ENCODE results near the gene SLC6A18. TPM values are rescaled to one million over a fixed set of nuclear protein-coding genes. Genes with fewer than 3 reads are reported as not detected.

The SLC6A18 gene
- total RNA-seq, 1 donor from 2014 or later = not detected

DNA sequence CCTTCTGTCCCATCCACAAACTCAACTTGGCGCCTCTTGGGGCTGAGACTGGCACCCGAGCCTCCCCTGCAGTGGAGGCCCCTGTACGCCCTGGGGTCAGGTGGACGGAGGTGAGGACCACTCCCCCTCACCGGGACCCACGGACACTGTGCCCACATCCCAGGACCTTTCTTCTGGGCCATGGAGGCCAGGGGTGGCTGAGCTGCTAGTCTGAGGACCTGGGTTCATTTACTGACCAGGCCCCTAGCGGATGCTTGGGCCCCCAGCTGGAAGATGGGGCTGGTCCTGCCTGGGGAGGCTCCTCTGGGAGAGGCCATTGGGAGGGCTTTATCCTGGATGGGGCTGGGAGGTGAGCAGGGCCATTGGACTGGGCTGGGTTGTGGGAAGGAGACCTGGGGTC is 40.7 kb upstream of the SLC6A18 start:
- Histone ChIP-seq H3K27ac (ENCODE audit: low read depth, low read length) (no peak overlapping the region), H4K20me1 (ENCODE audit: insufficient read depth, low read length) (no peaks in the 10 kb centered on the region), H3K4me2 (ENCODE audit: low read length) (no peak overlapping the region), H3K79me2 (ENCODE audit: insufficient read depth, low read length) (no peaks in the 10 kb centered on the region), H3K4me3 (ENCODE audit: insufficient read depth, low read depth, low read length) (no peak overlapping the region), H3K27me3 (ENCODE audit: insufficient read depth, low read length) (no peaks in the 10 kb centered on the region), H3K9ac (ENCODE audit: low read length) (no peak overlapping the region), H3K9me3 (ENCODE audit: insufficient read depth, low read depth, low read length) (no peaks in the 10 kb centered on the region), H2AFZ (ENCODE audit: low read depth, low read length) (no peak overlapping the region), H3K4me1 (ENCODE audit: insufficient read depth, low read length) (no peaks in the 10 kb centered on the region), H3K36me3 (ENCODE audit: insufficient read depth, low read length) (no peaks in the 10 kb centered on the region)
- no peaks in the 10 kb centered on the region for H3K4me1 Mint-ChIP-seq (ENCODE audit: low read depth, unreplicated experiment)
- peaks cover 24% of the 10 kb centered on the region for H3K27me3 Mint-ChIP-seq (ENCODE audit: low read depth, unreplicated experiment)
- no peak overlapping the region for H3K27ac Mint-ChIP-seq (ENCODE audit: unreplicated experiment)
- no peak overlapping the region for H3K4me3 Mint-ChIP-seq (ENCODE audit: unreplicated experiment)
- DNase-seq (ENCODE audit: low read depth) (no peak), FAIRE-seq (no peak)
- H3K9me3 Mint-ChIP-seq (ENCODE audit: unreplicated experiment) = no peaks in the 10 kb centered on the region
- TF ChIP-seq, protein P1, sequence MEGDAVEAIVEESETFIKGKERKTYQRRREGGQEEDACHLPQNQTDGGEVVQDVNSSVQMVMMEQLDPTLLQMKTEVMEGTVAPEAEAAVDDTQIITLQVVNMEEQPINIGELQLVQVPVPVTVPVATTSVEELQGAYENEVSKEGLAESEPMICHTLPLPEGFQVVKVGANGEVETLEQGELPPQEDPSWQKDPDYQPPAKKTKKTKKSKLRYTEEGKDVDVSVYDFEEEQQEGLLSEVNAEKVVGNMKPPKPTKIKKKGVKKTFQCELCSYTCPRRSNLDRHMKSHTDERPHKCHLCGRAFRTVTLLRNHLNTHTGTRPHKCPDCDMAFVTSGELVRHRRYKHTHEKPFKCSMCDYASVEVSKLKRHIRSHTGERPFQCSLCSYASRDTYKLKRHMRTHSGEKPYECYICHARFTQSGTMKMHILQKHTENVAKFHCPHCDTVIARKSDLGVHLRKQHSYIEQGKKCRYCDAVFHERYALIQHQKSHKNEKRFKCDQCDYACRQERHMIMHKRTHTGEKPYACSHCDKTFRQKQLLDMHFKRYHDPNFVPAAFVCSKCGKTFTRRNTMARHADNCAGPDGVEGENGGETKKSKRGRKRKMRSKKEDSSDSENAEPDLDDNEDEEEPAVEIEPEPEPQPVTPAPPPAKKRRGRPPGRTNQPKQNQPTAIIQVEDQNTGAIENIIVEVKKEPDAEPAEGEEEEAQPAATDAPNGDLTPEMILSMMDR (IDR thresholded peaks at IDR 0.05; ENCODE audit: insufficient read depth, low read depth, low read length) = no peak
- no peak for TF ChIP-seq EZH2 (IDR thresholded peaks at IDR 0.05; ENCODE audit: insufficient read depth, low read length)
- no peaks in the 10 kb centered on the region for H3K36me3 Mint-ChIP-seq (ENCODE audit: low read depth, unreplicated experiment)

DNA sequence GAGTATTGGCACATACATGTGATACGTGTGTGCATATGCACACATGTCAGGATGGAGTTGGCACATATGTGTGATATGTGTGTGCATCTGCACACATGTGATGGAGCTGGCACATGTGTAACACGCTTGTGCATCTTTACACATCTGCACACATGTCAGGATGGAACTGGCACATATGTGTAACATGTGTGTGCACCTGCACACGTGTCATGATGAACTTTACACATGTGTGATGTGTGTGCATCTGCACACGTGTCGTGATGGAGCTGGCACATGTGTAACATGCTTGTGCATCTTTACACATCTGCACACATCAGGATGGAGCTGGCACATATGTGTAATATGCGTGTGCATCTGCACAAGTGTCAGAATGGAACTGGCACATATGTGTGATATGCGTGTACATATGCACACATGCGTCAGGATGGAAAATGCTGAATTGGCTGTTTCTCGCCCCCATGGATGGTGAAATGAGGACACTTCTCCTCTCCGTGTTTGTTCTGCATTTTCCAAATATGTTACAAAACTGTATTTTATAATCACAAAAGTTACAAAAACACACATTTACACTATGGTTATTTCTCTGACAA is 40.0 kb upstream of the SLC6A18 start:
- peaks cover 29% of the 10 kb centered on the region for H3K27me3 Mint-ChIP-seq (ENCODE audit: low read depth, unreplicated experiment)
- no peaks in the 10 kb centered on the region for H3K36me3 Mint-ChIP-seq (ENCODE audit: low read depth, unreplicated experiment)
- Histone ChIP-seq H3K9ac (ENCODE audit: low read length) (no peak overlapping the region), H3K9me3 (ENCODE audit: insufficient read depth, low read depth, low read length) (no peaks in the 10 kb centered on the region), H3K4me2 (ENCODE audit: low read length) (no peak overlapping the region), H3K36me3 (ENCODE audit: insufficient read depth, low read length) (no peaks in the 10 kb centered on the region), H3K27ac (ENCODE audit: low read depth, low read length) (no peak overlapping the region), H3K4me1 (ENCODE audit: insufficient read depth, low read length) (no peaks in the 10 kb centered on the region), H4K20me1 (ENCODE audit: insufficient read depth, low read length) (no peaks in the 10 kb centered on the region), H3K79me2 (ENCODE audit: insufficient read depth, low read length) (no peaks in the 10 kb centered on the region), H2AFZ (ENCODE audit: low read depth, low read length) (no peak overlapping the region), H3K4me3 (ENCODE audit: insufficient read depth, low read depth, low read length) (no peak overlapping the region), H3K27me3 (ENCODE audit: insufficient read depth, low read length) (no peaks in the 10 kb centered on the region)
- no peak for FAIRE-seq
- no peaks in the 10 kb centered on the region for H3K4me1 Mint-ChIP-seq (ENCODE audit: low read depth, unreplicated experiment)
- no peak overlapping the region for H3K27ac Mint-ChIP-seq (ENCODE audit: unreplicated experiment)
- TF ChIP-seq, protein P1 (IDR thresholded peaks at IDR 0.05; ENCODE audit: insufficient read depth, low read depth, low read length) = no peak
- TF ChIP-seq EZH2 (IDR thresholded peaks at IDR 0.05; ENCODE audit: insufficient read depth, low read length) = no peak
- H3K9me3 Mint-ChIP-seq (ENCODE audit: unreplicated experiment) = no peaks in the 10 kb centered on the region
- no peak overlapping the region for H3K4me3 Mint-ChIP-seq (ENCODE audit: unreplicated experiment)
- no peak for DNase-seq (ENCODE audit: low read depth)

- Mint-ChIP-seq H3K27me3 (ENCODE audit: low read depth, unreplicated experiment) (peaks cover 36% of the 10 kb centered on the region), H3K4me3 (ENCODE audit: unreplicated experiment) (no peak overlapping the region)
- H4K20me1 ChIP-seq (ENCODE audit: insufficient read depth, low read length) = no peaks in the 10 kb centered on the region
These were observed 39.4 kb upstream of the SLC6A18 start for GRCh38 chr5:1185629-1186350.

More at GRCh38 chr5:1185629-1186350, 39.4 kb upstream of the SLC6A18 start:
- H3K79me2 ChIP-seq (ENCODE audit: insufficient read depth, low read length) = no peaks in the 10 kb centered on the region
- TF ChIP-seq, protein P1 (IDR thresholded peaks at IDR 0.05; ENCODE audit: insufficient read depth, low read depth, low read length) = no peak
- no peak for TF ChIP-seq EZH2 (IDR thresholded peaks at IDR 0.05; ENCODE audit: insufficient read depth, low read length)
- FAIRE-seq (no peak), DNase-seq (ENCODE audit: low read depth) (no peak)
- H3K27ac Mint-ChIP-seq (ENCODE audit: unreplicated experiment) = no peak overlapping the region
- no peaks in the 10 kb centered on the region for H3K9me3 Mint-ChIP-seq (ENCODE audit: unreplicated experiment)
- H3K4me2 ChIP-seq (ENCODE audit: low read length) = no peak overlapping the region
- no peaks in the 10 kb centered on the region for H3K9me3 ChIP-seq (ENCODE audit: insufficient read depth, low read depth, low read length)
- no peaks in the 10 kb centered on the region for H3K36me3 Mint-ChIP-seq (ENCODE audit: low read depth, unreplicated experiment)
- H3K4me1 Mint-ChIP-seq (ENCODE audit: low read depth, unreplicated experiment) = no peaks in the 10 kb centered on the region
- H2AFZ ChIP-seq (ENCODE audit: low read depth, low read length) = no peak overlapping the region
- H3K9ac ChIP-seq (ENCODE audit: low read length) = no peak overlapping the region
- no peaks in the 10 kb centered on the region for H3K36me3 ChIP-seq (ENCODE audit: insufficient read depth, low read length)
- no peak overlapping the region for H3K27ac ChIP-seq (ENCODE audit: low read depth, low read length)
- H3K4me3 ChIP-seq (ENCODE audit: insufficient read depth, low read depth, low read length) = no peak overlapping the region
- peaks cover 5% of the 10 kb centered on the region for H3K27me3 ChIP-seq (ENCODE audit: insufficient read depth, low read length)
- H3K4me1 ChIP-seq (ENCODE audit: insufficient read depth, low read length) = no peaks in the 10 kb centered on the region
